IMR-90 (cell line): Measurements from ENCODE around the gene KRT32. TPM values are rescaled to one million over a fixed set of nuclear protein-coding genes. Genes with fewer than 3 reads are reported as not detected.
A peak's percentile ranks its signal among the peaks of the same experiment; 100 is the strongest.

Experiments used
- ATAC-seq: fragments of 200-7000 bp; cut with Tn5 transposase; 2 replicates; pipeline ENCODE4 v1.9.1; 2020; ENCODE audit warnings: low read depth, mild to moderate bottlenecking, moderate library complexity
- BruUV-seq: library from RNA; stranded (reverse); fragments of 400-500 nt; replicated peaks from 2 replicates; lab custom pipeline; 2021; lab: Mats Ljungman, UMichigan
- CTCF ChIA-PET: fragments of 300-600 bp; formaldehyde crosslinking; extraction: SDS; loops from one replicate; lab custom pipeline; 2021; ENCODE audit warnings: antibody characterized with exemption; lab: Yijun Ruan, JAX
- POLR2A ChIA-PET: fragments of 300-600 bp; sonication (Branson Sonifier 250); formaldehyde crosslinking; loops from one replicate; lab custom pipeline; 2022; ENCODE audit warnings: antibody characterized with exemption; ENCODE audit not compliant: unreplicated experiment; lab: Charles Lee
- DNase-seq: peaks from one replicate; pipeline ENCODE4 v3.0.0; 2013
- H2AFZ ChIP-seq: replicated peaks from 2 replicates; pipeline ENCODE3; 2013; ENCODE audit warnings: low read length, mild to moderate bottlenecking; ENCODE audit not compliant: poor library complexity
- H2AK5ac ChIP-seq: 2 replicates; pipeline ENCODE4 v1.6.1; 2013; ENCODE audit warnings: low read depth, low read length, inconsistent platforms
- H2AK9ac ChIP-seq: replicated peaks from 2 replicates; pipeline ENCODE3; 2013; ENCODE audit warnings: mild to moderate bottlenecking, low read depth, low read length, moderate library complexity; ENCODE audit not compliant: poor library complexity
- H2BK120ac ChIP-seq: 2 replicates; pipeline ENCODE4 v1.6.1; 2013; ENCODE audit warnings: low read depth, low read length, inconsistent platforms
- H2BK15ac ChIP-seq: 3 replicates; pipeline ENCODE4 v1.6.1; 2013; ENCODE audit warnings: low read depth, low read length, inconsistent platforms
- H2BK20ac ChIP-seq: 2 replicates; pipeline ENCODE4 v1.6.1; 2013; ENCODE audit warnings: low read depth, mild to moderate bottlenecking, inconsistent platforms, low read length, moderate library complexity
- H2BK5ac ChIP-seq: 2 replicates; pipeline ENCODE4 v1.6.1; 2013; ENCODE audit warnings: mild to moderate bottlenecking, low read depth, low read length, inconsistent platforms; ENCODE audit not compliant: poor library complexity, severe bottlenecking
- H3K14ac ChIP-seq: replicated peaks from 2 replicates; pipeline ENCODE4 v1.6.1; 2013; ENCODE audit warnings: low read depth, low read length, inconsistent platforms
- H3K18ac ChIP-seq: 2 replicates; pipeline ENCODE4 v1.6.1; 2013; ENCODE audit warnings: low read depth, low read length, control low read depth
- H3K23ac ChIP-seq: 2 replicates; pipeline ENCODE4 v1.6.1; 2013; ENCODE audit warnings: low read depth, low read length, inconsistent platforms
- H3K27ac ChIP-seq: 2 replicates; pipeline ENCODE4 v1.5.1; 2013; ENCODE audit warnings: mild to moderate bottlenecking, control low read depth, low read length; ENCODE audit not compliant: insufficient read depth
- H3K27me3 ChIP-seq: 2 replicates; pipeline ENCODE4 v1.6.1; 2013; ENCODE audit warnings: low read length; ENCODE audit not compliant: control insufficient read depth, insufficient read depth
- H3K36me3 ChIP-seq: 2 replicates; pipeline ENCODE4 v1.6.1; 2013; ENCODE audit warnings: low read length, mixed read lengths; ENCODE audit not compliant: control insufficient read depth, insufficient read depth
- H3K4ac ChIP-seq: 2 replicates; pipeline ENCODE4 v1.6.1; 2013; ENCODE audit warnings: low read depth, low read length, inconsistent platforms
- H3K4me1 ChIP-seq: 2 replicates; pipeline ENCODE4 v1.6.1; 2013; ENCODE audit warnings: low read length, mixed read lengths; ENCODE audit not compliant: control insufficient read depth, insufficient read depth
- H3K4me2 ChIP-seq: 2 replicates; pipeline ENCODE4 v1.6.1; 2013; ENCODE audit warnings: low read depth, mild to moderate bottlenecking, control low read depth, low read length, moderate library complexity
- H3K4me3 ChIP-seq: 2 replicates; pipeline ENCODE4 v1.5.1; 2013; ENCODE audit warnings: low read depth, mild to moderate bottlenecking, control low read depth, low read length, moderate library complexity; ENCODE audit not compliant: insufficient read depth
- H3K56ac ChIP-seq: 2 replicates; pipeline ENCODE4 v1.6.1; 2013; ENCODE audit warnings: low read length, inconsistent platforms; ENCODE audit not compliant: insufficient read depth; ENCODE audit errors: extremely low read depth
- H3K79me1 ChIP-seq, 2 experiments: 2 replicates each; pipeline ENCODE4 v1.6.1; 2013; ENCODE audit warnings: low read length in 2 of 2, inconsistent platforms in 1 of 2, low read depth in 1 of 2
- H3K9ac ChIP-seq: 2 replicates; pipeline ENCODE4 v1.6.1; 2013; ENCODE audit warnings: low read depth, low read length, control low read depth
- H3K9me1 ChIP-seq: 2 replicates; pipeline ENCODE4 v1.6.1; 2013; ENCODE audit warnings: low read length, inconsistent platforms; ENCODE audit not compliant: insufficient read depth
- H3K9me3 ChIP-seq: 2 replicates; pipeline ENCODE4 v1.6.1; 2013; ENCODE audit warnings: low read length; ENCODE audit not compliant: control insufficient read depth, insufficient read depth
- H4K20me1 ChIP-seq: 2 replicates; pipeline ENCODE4 v1.6.1; 2013; ENCODE audit warnings: low read length, inconsistent platforms; ENCODE audit not compliant: insufficient read depth
- H4K5ac ChIP-seq: 2 replicates; pipeline ENCODE4 v1.6.1; 2013; ENCODE audit warnings: mild to moderate bottlenecking, low read depth, low read length, control low read depth
- H4K8ac ChIP-seq, 2 experiments: 2 replicates each; pipeline ENCODE4 v1.6.1; 2013; ENCODE audit warnings: low read depth in 2 of 2, low read length in 2 of 2, control low read depth in 1 of 2, inconsistent platforms in 1 of 2
- H4K91ac ChIP-seq: 2 replicates; pipeline ENCODE4 v1.6.1; 2013; ENCODE audit warnings: low read depth, low read length, inconsistent platforms; ENCODE audit not compliant: insufficient read depth
- ELK1 ChIP-seq: fragments of 150-350 bp; IDR thresholded peaks from 2 replicates; pipeline ENCODE4 v1.6.1; 2016; ENCODE audit warnings: low read depth, mild to moderate bottlenecking, low read length, moderate library complexity, borderline replicate concordance
- FOS ChIP-seq: fragments of 150-350 bp; IDR thresholded peaks from 2 replicates; pipeline ENCODE4 v1.6.1; 2016; ENCODE audit warnings: low read depth, low read length
- MAFK ChIP-seq: IDR thresholded peaks from 2 replicates; pipeline ENCODE4 v1.6.1; 2012; ENCODE audit warnings: low read depth, low read length, improper control_type of control experiment
- MXI1 ChIP-seq: IDR thresholded peaks from 2 replicates; pipeline ENCODE4 v1.6.1; 2012; ENCODE audit warnings: low read depth, mild to moderate bottlenecking, low read length, moderate library complexity, borderline replicate concordance
- POLR2A ChIP-seq: IDR thresholded peaks from 2 replicates; pipeline ENCODE4 v1.6.1; 2012; ENCODE audit warnings: mild to moderate bottlenecking, low read depth, low read length
- RCOR1 ChIP-seq: IDR thresholded peaks from 2 replicates; pipeline ENCODE4 v1.6.1; 2012; ENCODE audit warnings: mild to moderate bottlenecking, low read length, improper control_type of control experiment; ENCODE audit not compliant: insufficient replicate concordance
- RFX5 ChIP-seq: IDR thresholded peaks from 2 replicates; pipeline ENCODE4 v1.8.0; 2012; ENCODE audit warnings: low read depth, mild to moderate bottlenecking, low read length, moderate library complexity
- USF2 ChIP-seq: fragments of 150-350 bp; IDR thresholded peaks from 2 replicates; pipeline ENCODE4 v1.6.1; 2017; ENCODE audit warnings: mild to moderate bottlenecking, antibody characterized with exemption, low read length, low read depth
- WGBS, 2 experiments: methylation state at CpG; one replicate each; pipeline versions ENCODE4 v1.1.5 to v1.1.7; 2013; ENCODE audit warnings: missing lambda C conversion rate in 2 of 2; ENCODE audit not compliant: insufficient read length in 1 of 2; ENCODE audit errors: extremely low coverage in 2 of 2; 5-methylcytosine and 5-hydroxymethylcytosine counted together
- dilution Hi-C: fragments of 300-500 bp; cut with HindIII; formaldehyde crosslinking; loops from one replicate; pipeline ENCODE4 v1.14.3; 2018; ENCODE audit warnings: low sequenced_read_pairs; ENCODE audit not compliant: unreplicated experiment
- in situ Hi-C: fragments of 300-500 bp; cut with MboI; formaldehyde crosslinking; loops from 3 replicates; pipeline ENCODE4 v1.14.3; 2019; ENCODE audit warnings: low sequenced_read_pairs, inconsistent platforms, mixed read lengths
- intact Hi-C: fragments of 100-400 bp; cut with micrococcal nuclease; formaldehyde crosslinking; loops from 2 replicates; pipeline ENCODE4 v1.10.0; 2022
- polyA plus RNA-seq, 3 experiments: library from polyadenylated mRNA; depleted of rRNA; stranded (reverse); fragments of >200 nt; gene quantifications; 2 replicates each; pipeline ENCODE4 v1.2.3, GENCODE V29; 2012; ENCODE audit warnings: low replicate concordance in 1 of 3
- total RNA-seq: library from RNA; depleted of rRNA; stranded (reverse); fragments of >200 nt; gene quantifications from 2 replicates; pipeline ENCODE4 v1.2.3, GENCODE V29; 2012
- TF ChIP-seq, protein P1 (sequence below): conservative IDR thresholded peaks from 2 replicates; pipeline ENCODE4 v1.5.1; 2012; ENCODE audit warnings: mild to moderate bottlenecking, low read depth, low read length, improper control_type of control experiment

Gene KRT32
- total and polyA plus RNA-seq, 2 of the 4 experiments (the other 2 are of a cell fraction), result 0.09 TPM; not detected in 1

DNA sequence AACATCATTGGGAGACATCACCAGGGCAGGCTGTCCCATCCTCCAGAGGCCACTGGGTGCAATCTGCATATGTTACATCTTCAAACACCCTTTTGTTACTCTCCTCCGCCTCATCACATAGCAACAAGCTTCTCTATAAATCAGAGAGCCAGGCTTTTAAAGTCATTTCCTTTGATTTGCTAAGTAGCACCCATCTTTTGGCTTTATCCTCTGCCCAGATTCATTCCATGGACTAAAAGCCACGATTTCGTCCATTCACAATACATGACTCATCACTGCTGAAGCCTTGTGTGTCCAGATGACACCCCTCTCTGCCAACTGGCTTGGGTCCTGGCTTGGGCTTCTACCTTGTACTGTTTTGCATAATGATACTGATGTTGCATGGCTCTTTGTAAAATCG, 24.4 kb downstream of the KRT32 start:
- Histone ChIP-seq H4K8ac (no peak overlapping the region), H2BK20ac (peak overlapping the region; percentile 23; the same call in 1 of the 2 replicates), H3K27me3 (no peaks in the 10 kb centered on the region), H4K91ac (no peak overlapping the region), H3K9me3 (no peaks in the 10 kb centered on the region), H4K5ac (no peak overlapping the region), H3K9me1 (peaks cover 4% of the 10 kb centered on the region), H3K14ac (peak overlapping the region; percentile 62; the same call in 1 of the 2 replicates), H2AK5ac (no peak overlapping the region), H3K4me3 (no peak overlapping the region), H2BK15ac (0 out of 3 replicates have a peak overlapping the region, but pooled peaks have one; percentile 35), H3K18ac (no peak overlapping the region; the same call in 1 of the 2 replicates), H3K36me3 (no peaks in the 10 kb centered on the region), H2AK9ac (no peak overlapping the region), H2BK5ac (no peak overlapping the region), H3K79me1 (no peaks in the 10 kb centered on the region), H3K27ac (no peak overlapping the region), H2BK120ac (peak overlapping the region; percentile 13; the same call in 1 of the 2 replicates), H2AFZ (no peak overlapping the region), H3K4me2 (no peak overlapping the region), H3K4me1 (peaks cover 10% of the 10 kb centered on the region), H3K9ac (no peak overlapping the region), H3K4ac (no peak overlapping the region), H3K23ac (no peak overlapping the region), H3K56ac (no peak overlapping the region), H4K20me1 (no peaks in the 10 kb centered on the region)
- ATAC-seq (no peak), DNase-seq (peak; percentile 57)
- dilution Hi-C loops (no loop called here), in situ Hi-C loops (no loop called here), intact Hi-C loops (no loop called here)
- TF ChIP-seq USF2 (no peak), ELK1 (no peak), MXI1 (no peak), RFX5 (no peak), RCOR1 (no peak), MAFK (no peak), POLR2A (no peak), FOS (peak; percentile 28; the same call in 1 of the 2 replicates)
- TF ChIP-seq, protein P1, sequence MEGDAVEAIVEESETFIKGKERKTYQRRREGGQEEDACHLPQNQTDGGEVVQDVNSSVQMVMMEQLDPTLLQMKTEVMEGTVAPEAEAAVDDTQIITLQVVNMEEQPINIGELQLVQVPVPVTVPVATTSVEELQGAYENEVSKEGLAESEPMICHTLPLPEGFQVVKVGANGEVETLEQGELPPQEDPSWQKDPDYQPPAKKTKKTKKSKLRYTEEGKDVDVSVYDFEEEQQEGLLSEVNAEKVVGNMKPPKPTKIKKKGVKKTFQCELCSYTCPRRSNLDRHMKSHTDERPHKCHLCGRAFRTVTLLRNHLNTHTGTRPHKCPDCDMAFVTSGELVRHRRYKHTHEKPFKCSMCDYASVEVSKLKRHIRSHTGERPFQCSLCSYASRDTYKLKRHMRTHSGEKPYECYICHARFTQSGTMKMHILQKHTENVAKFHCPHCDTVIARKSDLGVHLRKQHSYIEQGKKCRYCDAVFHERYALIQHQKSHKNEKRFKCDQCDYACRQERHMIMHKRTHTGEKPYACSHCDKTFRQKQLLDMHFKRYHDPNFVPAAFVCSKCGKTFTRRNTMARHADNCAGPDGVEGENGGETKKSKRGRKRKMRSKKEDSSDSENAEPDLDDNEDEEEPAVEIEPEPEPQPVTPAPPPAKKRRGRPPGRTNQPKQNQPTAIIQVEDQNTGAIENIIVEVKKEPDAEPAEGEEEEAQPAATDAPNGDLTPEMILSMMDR, result no peak
- BruUV-seq, result no TSS peak
- POLR2A ChIA-PET, result no interaction called here
- CTCF ChIA-PET, result interaction anchor here (0.6 kb wide), 1 partner anchor 10 kb away, joined by 5 read pairs; no protein-coding TSS in a partner anchor
- 73% methylated on average over 3 of the region's 4 CpGs; no CpG with 5 or more reads in 1 of the 2 experiments for WGBS, 2 experiments
